ENCODE data around the gene EYA4. TPM values are rescaled to one million over a fixed set of nuclear protein-coding genes. Genes with fewer than 3 reads are reported as not detected.

EYA4 gene
- polyA plus RNA-seq, 2 of the 4 experiments (the other 2 are of a cell fraction): 14.4 to 28.3 TPM

GRCh38 chr6:133297657-133298056, 56.5 kb downstream of the EYA4 start (continued):
- TF ChIP-seq REST (IDR thresholded peaks at IDR 0.05): no peak
- TF ChIP-seq USF2 (IDR thresholded peaks at IDR 0.05): no peak
- no peak for TF ChIP-seq PBX3 (IDR thresholded peaks at IDR 0.05)

GRCh38 chr6:133298335-133298734, 57.2 kb downstream of the EYA4 start:
- ChIA-PET POLR2A (no interaction called here), CTCF (no interaction called here)
- Histone ChIP-seq H3K4me1 (no peaks in the 10 kb centered on the region), H3K9me3 (no peaks in the 10 kb centered on the region), H3K27ac (no peak overlapping the region), H3K4me3 (no peak overlapping the region), H3K4me2 (no peak overlapping the region)
- FAIRE-seq: no peak
- TF ChIP-seq CBX8 (IDR thresholded peaks at IDR 0.05) (no peak), HDAC2 (IDR thresholded peaks at IDR 0.05) (no peak), MAFK (IDR thresholded peaks at IDR 0.05; ENCODE audit: partially characterized antibody) (peak; percentile 74), CHD4 (IDR thresholded peaks at IDR 0.05; ENCODE audit: borderline replicate concordance) (no peak)
- 91% methylated on average over 3 of the region's 3 CpGs for WGBS (ENCODE audit: missing lambda C conversion rate)
- no peak for ATAC-seq
- no peak for DNase-seq (ENCODE audit: low read depth in 1 of 2, low spot score in 1 of 2)

GRCh38 chr6:133298801-133299200, 57.6 kb downstream of the EYA4 start:
- Histone ChIP-seq H3K27ac (no peak overlapping the region), H3K9me3 (no peaks in the 10 kb centered on the region), H3K4me3 (no peak overlapping the region), H3K4me1 (no peaks in the 10 kb centered on the region), H3K4me2 (no peak overlapping the region)
- ChIA-PET POLR2A (no interaction called here), CTCF (no interaction called here)
- 94% methylated on average over 4 of the region's 4 CpGs for WGBS (ENCODE audit: missing lambda C conversion rate)
- ATAC-seq (no peak), FAIRE-seq (no peak), DNase-seq (ENCODE audit: low read depth in 1 of 2, low spot score in 1 of 2) (no peak)
- no peak for TF ChIP-seq FOXS1 (CRISPR knock-in tag; IDR thresholded peaks at IDR 0.05)
- TF ChIP-seq ZFP36 (IDR thresholded peaks at IDR 0.05; ENCODE audit: borderline replicate concordance, partially characterized antibody): no peak
- no peak for TF ChIP-seq HOXB13 (CRISPR knock-in tag; IDR thresholded peaks at IDR 0.05; ENCODE audit: low read depth)
- no peak for TF ChIP-seq MAZ (IDR thresholded peaks at IDR 0.05; ENCODE audit: borderline replicate concordance, low read depth, low read length)
- TF ChIP-seq HEYL (CRISPR knock-in tag; IDR thresholded peaks at IDR 0.05): no peak
- no peak for TF ChIP-seq EHF (CRISPR knock-in tag; IDR thresholded peaks at IDR 0.05)
- no peak for TF ChIP-seq USF2 (IDR thresholded peaks at IDR 0.05)
- no peak for TF ChIP-seq ZSCAN20 (CRISPR knock-in tag; IDR thresholded peaks at IDR 0.05)
- TF ChIP-seq TP53 (CRISPR knock-in tag; IDR thresholded peaks at IDR 0.05): no peak
- no peak for TF ChIP-seq JUN (IDR thresholded peaks at IDR 0.05)

GRCh38 chr6:133300896-133301295, 59.7 kb downstream of the EYA4 start:
- Histone ChIP-seq H3K9me3 (no peaks in the 10 kb centered on the region), H3K4me2 (no peak overlapping the region), H3K4me3 (no peak overlapping the region), H3K27ac (no peak overlapping the region), H3K4me1 (no peaks in the 10 kb centered on the region)
- ATAC-seq (no peak), FAIRE-seq (no peak), DNase-seq (ENCODE audit: low read depth in 1 of 2, low spot score in 1 of 2) (no peak)
- POLR2A ChIA-PET: no interaction called here
- 80% methylated on average over 3 of the region's 3 CpGs for WGBS (ENCODE audit: missing lambda C conversion rate)
- CTCF ChIA-PET: no interaction called here
- TF ChIP-seq HES2 (IDR thresholded peaks at IDR 0.05) (no peak), E2F6 (IDR thresholded peaks at IDR 0.05; ENCODE audit: borderline replicate concordance, low read depth) (no peak), NPAS2 (CRISPR knock-in tag; IDR thresholded peaks at IDR 0.05; ENCODE audit: borderline replicate concordance) (no peak), RFX5 (IDR thresholded peaks at IDR 0.05) (no peak), EP300 (IDR thresholded peaks at IDR 0.05) (no peak), HMGXB4 (CRISPR knock-in tag; IDR thresholded peaks at IDR 0.05; ENCODE audit: borderline replicate concordance) (no peak), BCL3 (IDR thresholded peaks at IDR 0.05) (no peak)
